Panc1 (cell line): ENCODE results near the gene DZIP3.

ENCODE experiments used
- CTCF ChIP-seq: fragments of 450-650 bp; IDR thresholded peaks from 2 replicates; pipeline ENCODE4 v1.5.1; 2017; ENCODE audit warnings: mild to moderate bottlenecking
- POLR2AphosphoS5 ChIP-seq: IDR thresholded peaks from 2 replicates; pipeline ENCODE4 v1.6.1; 2012; ENCODE audit warnings: mild to moderate bottlenecking, low read depth, low read length, moderate library complexity
- SIN3A ChIP-seq: IDR thresholded peaks from 2 replicates; pipeline ENCODE4 v1.6.1; 2012; ENCODE audit warnings: low read depth, mild to moderate bottlenecking, low read length, moderate library complexity, borderline replicate concordance; ENCODE audit not compliant: insufficient read depth
- TF ChIP-seq, protein P1 (sequence below), 2 experiments: IDR thresholded peaks; 2 replicates each; pipeline ENCODE4 v1.6.1; 2011 to 2012; ENCODE audit warnings: low read depth in 2 of 2, control low read depth in 1 of 2, low read length in 1 of 2, mild to moderate bottlenecking in 1 of 2, moderate library complexity in 1 of 2; ENCODE audit not compliant: insufficient read depth in 1 of 2

GRCh38 chr3:108673988-108674661 lies 84.6 kb downstream of the DZIP3 start:
- TF ChIP-seq POLR2AphosphoS5 (no peak), CTCF (no peak), SIN3A (no peak)
- TF ChIP-seq, protein P1, sequence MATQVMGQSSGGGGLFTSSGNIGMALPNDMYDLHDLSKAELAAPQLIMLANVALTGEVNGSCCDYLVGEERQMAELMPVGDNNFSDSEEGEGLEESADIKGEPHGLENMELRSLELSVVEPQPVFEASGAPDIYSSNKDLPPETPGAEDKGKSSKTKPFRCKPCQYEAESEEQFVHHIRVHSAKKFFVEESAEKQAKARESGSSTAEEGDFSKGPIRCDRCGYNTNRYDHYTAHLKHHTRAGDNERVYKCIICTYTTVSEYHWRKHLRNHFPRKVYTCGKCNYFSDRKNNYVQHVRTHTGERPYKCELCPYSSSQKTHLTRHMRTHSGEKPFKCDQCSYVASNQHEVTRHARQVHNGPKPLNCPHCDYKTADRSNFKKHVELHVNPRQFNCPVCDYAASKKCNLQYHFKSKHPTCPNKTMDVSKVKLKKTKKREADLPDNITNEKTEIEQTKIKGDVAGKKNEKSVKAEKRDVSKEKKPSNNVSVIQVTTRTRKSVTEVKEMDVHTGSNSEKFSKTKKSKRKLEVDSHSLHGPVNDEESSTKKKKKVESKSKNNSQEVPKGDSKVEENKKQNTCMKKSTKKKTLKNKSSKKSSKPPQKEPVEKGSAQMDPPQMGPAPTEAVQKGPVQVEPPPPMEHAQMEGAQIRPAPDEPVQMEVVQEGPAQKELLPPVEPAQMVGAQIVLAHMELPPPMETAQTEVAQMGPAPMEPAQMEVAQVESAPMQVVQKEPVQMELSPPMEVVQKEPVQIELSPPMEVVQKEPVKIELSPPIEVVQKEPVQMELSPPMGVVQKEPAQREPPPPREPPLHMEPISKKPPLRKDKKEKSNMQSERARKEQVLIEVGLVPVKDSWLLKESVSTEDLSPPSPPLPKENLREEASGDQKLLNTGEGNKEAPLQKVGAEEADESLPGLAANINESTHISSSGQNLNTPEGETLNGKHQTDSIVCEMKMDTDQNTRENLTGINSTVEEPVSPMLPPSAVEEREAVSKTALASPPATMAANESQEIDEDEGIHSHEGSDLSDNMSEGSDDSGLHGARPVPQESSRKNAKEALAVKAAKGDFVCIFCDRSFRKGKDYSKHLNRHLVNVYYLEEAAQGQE (IDR thresholded peaks at IDR 0.05; ENCODE audit: insufficient read depth in 1 of 2, low read depth in 2 of 2, low read length in 1 of 2) = no peak
